HepG2 (cell line): Measurements from ENCODE around the gene IGF1. TPM values are rescaled to one million over a fixed set of nuclear protein-coding genes. Genes with fewer than 3 reads are reported as not detected.

ENCODE experiments used
- ATAC-seq: fragments of 200-7000 bp; cut with Tn5 transposase; 3 replicates; pipeline ENCODE4 v1.9.1; 2020; ENCODE audit warnings: mild to moderate bottlenecking, moderate library complexity
- BruUV-seq: library from RNA; stranded (reverse); fragments of 400-500 nt; replicated peaks from 2 replicates; lab custom pipeline; 2021; lab: Mats Ljungman, UMichigan
- CTCF ChIA-PET: fragments of 300-600 bp; formaldehyde crosslinking; extraction: SDS; loops from one replicate; lab custom pipeline; 2021; ENCODE audit warnings: low total read pairs, inconsistent platforms, low intra/inter-chr PET ratio; lab: Yijun Ruan, JAX
- POLR2A ChIA-PET: fragments of 350-600 bp; sonication (Branson Sonifier 250); formaldehyde crosslinking; loops from one replicate; lab custom pipeline; 2020; ENCODE audit warnings: antibody characterized with exemption, inconsistent platforms; lab: Yijun Ruan, JAX
- DNase-seq: peaks from one replicate; pipeline ENCODE4 v3.0.0-alpha.2; 2015; ENCODE audit warnings: low spot score
- FAIRE-seq: peaks from 3 replicates; lab custom pipeline; 2011; peaks lifted over from hg19 to GRCh38; lab: Jason Lieb, UNC
- H2AFZ ChIP-seq: one replicate; pipeline ENCODE4 v1.6.1; 2011; ENCODE audit warnings: low read length, inconsistent platforms
- H3K27ac ChIP-seq: fragments of 300-600 bp; 3 replicates; pipeline ENCODE4 v1.8.0; 2011; ENCODE audit warnings: mixed run types, mild to moderate bottlenecking, mixed read lengths, low read length, inconsistent platforms; ENCODE audit not compliant: insufficient read depth; ENCODE audit errors: extremely low read length
- H3K27me3 ChIP-seq, 2 experiments: fragments of 200-600 bp in 1 of 2; 2 replicates in 1 of 2; 3 replicates in 1 of 2; pipeline versions ENCODE4 v1.6.0 to v1.8.0; 2011; ENCODE audit warnings: low read length in 2 of 2, mild to moderate bottlenecking in 2 of 2, moderate library complexity in 2 of 2, inconsistent platforms in 1 of 2; ENCODE audit not compliant: insufficient read depth in 2 of 2, control insufficient read depth in 1 of 2
- H3K36me3 ChIP-seq, 2 experiments: fragments of 200-600 bp in 1 of 2; replicated peaks in 1 of 2; 2 replicates in 1 of 2; 3 replicates in 1 of 2; pipeline versions ENCODE4 v1.5.1 to v1.8.0; 2011; ENCODE audit warnings: low read length in 2 of 2, inconsistent platforms in 1 of 2; ENCODE audit not compliant: insufficient read depth in 2 of 2, control insufficient read depth in 1 of 2
- H3K4me1 ChIP-seq: 2 replicates; pipeline ENCODE4 v1.5.1; 2012; ENCODE audit warnings: low read length, inconsistent platforms; ENCODE audit not compliant: insufficient read depth
- H3K4me2 ChIP-seq: 2 replicates; pipeline ENCODE4 v1.6.0; 2011; ENCODE audit warnings: low read depth, low read length, inconsistent platforms
- H3K4me3 ChIP-seq, 3 experiments: fragments of 200-600 bp in 1 of 3; sonication (generic), shearing (Covaris generic) in 1 of 3; replicated peaks in 1 of 3; 2 replicates each; pipeline ENCODE4 v1.5.1; 2011 to 2016; ENCODE audit warnings: low read length in 3 of 3, inconsistent platforms in 2 of 3, low read depth in 2 of 3, mild to moderate bottlenecking in 2 of 3, control low read depth in 1 of 3, mixed read lengths in 1 of 3; ENCODE audit not compliant: insufficient read depth in 1 of 3
- H3K79me2 ChIP-seq: one replicate; pipeline ENCODE4 v1.6.1; 2011; ENCODE audit warnings: low read length, inconsistent platforms; ENCODE audit not compliant: insufficient read depth
- H3K9ac ChIP-seq: 2 replicates; pipeline ENCODE4 v1.6.0; 2011; ENCODE audit warnings: mild to moderate bottlenecking, low read depth, low read length, inconsistent platforms; ENCODE audit not compliant: insufficient read depth
- H3K9me3 ChIP-seq: 2 replicates; pipeline ENCODE4 v1.5.1; 2012; ENCODE audit warnings: mild to moderate bottlenecking, low read length
- H4K20me1 ChIP-seq: 2 replicates; pipeline ENCODE4 v1.6.0; 2011; ENCODE audit warnings: inconsistent platforms, mild to moderate bottlenecking, low read length, moderate library complexity; ENCODE audit not compliant: insufficient read depth
- KDM1A ChIP-seq: IDR thresholded peaks from 2 replicates; pipeline ENCODE4 v1.6.1; 2016; ENCODE audit warnings: missing compliant biosample characterization
- MAFG ChIP-seq: sonication (generic); formaldehyde crosslinking; IDR thresholded peaks from 2 replicates; pipeline ENCODE4 v1.5.1; 2020; ENCODE audit warnings: mild to moderate bottlenecking, missing genetic modification reagents
- STAG1 ChIP-seq: sonication (generic); formaldehyde crosslinking; IDR thresholded peaks from 2 replicates; pipeline ENCODE4 v1.4.0; 2020; ENCODE audit warnings: missing genetic modification reagents
- ZNF333 ChIP-seq: sonication (generic); formaldehyde crosslinking; IDR thresholded peaks from 2 replicates; pipeline ENCODE4 v1.4.0; 2020; ENCODE audit warnings: mild to moderate bottlenecking, missing genetic modification reagents, borderline replicate concordance
- ZNF614 ChIP-seq: IDR thresholded peaks from 2 replicates; pipeline ENCODE4 v1.6.1; 2018; ENCODE audit warnings: missing biosample characterization, missing genetic modification reagents, inconsistent platforms, borderline replicate concordance
- WGBS: methylation state at CpG from one replicate; pipeline ENCODE4 v1.1.6; 2017; ENCODE audit warnings: low lambda C conversion rate; 5-methylcytosine and 5-hydroxymethylcytosine counted together
- in situ Hi-C: cut with HindIII; loops from 2 replicates; pipeline ENCODE4 v1.10.0; 2017; ENCODE audit warnings: low pct_unique_long_range_greater_than_20kb; ENCODE audit not compliant: extremely low pct_ligation_motif_present
- intact Hi-C: fragments of 100-400 bp; cut with micrococcal nuclease; formaldehyde crosslinking; loops from one replicate; pipeline ENCODE4 v1.10.0; 2022; ENCODE audit not compliant: unreplicated experiment
- polyA plus RNA-seq, 8 experiments: library from polyadenylated mRNA; depleted of rRNA in 3 of 8; stranded (reverse) in 7 of 8; unstranded in 1 of 8; fragments of >200 nt; fragmentation: Illumina TruSeq in 4 of 8; extraction: Trizol in 4 of 8; gene quantifications; 2 replicates each; pipeline versions ENCODE4 v1.2.1 to v1.2.3, GENCODE V29; 2011 to 2016; ENCODE audit warnings: low read depth in 4 of 8, missing spikeins in 1 of 8, mixed read lengths in 1 of 8; ENCODE audit not compliant: insufficient read depth in 1 of 8
- total RNA-seq, 5 experiments: library from RNA; depleted of rRNA; stranded (reverse); fragments of >200 nt; fragmentation: Illumina TruSeq; extraction: Trizol; gene quantifications; 2 replicates each; pipeline ENCODE4 v1.2.3, GENCODE V29; 2016; ENCODE audit warnings: low read depth in 1 of 5

The IGF1 gene
- total and polyA plus RNA-seq, 2 of the 13 experiments (the other 11 are each of a cell fraction or from before 2014, with no cell fraction given) = not detected

- CTCF ChIA-PET = no interaction called here
- H4K20me1 ChIP-seq = no peaks in the 10 kb centered on the region
Observed at GRCh38 chr12:102350070-102350469, 130.3 kb downstream of the IGF1 start.

GRCh38 chr12:102349079-102349478, 131.3 kb downstream of the IGF1 start:
- ATAC-seq = no peak
- H3K4me3 ChIP-seq = no peak overlapping the region
- H3K27ac ChIP-seq = no peak overlapping the region
- CTCF ChIA-PET = no interaction called here
- no peak overlapping the region for H3K4me2 ChIP-seq
- no peak overlapping the region for H2AFZ ChIP-seq
- no peak for TF ChIP-seq ZNF333
- TF ChIP-seq MAFG = no peak
- no peak for TF ChIP-seq KDM1A (CRISPR knock-in tag)
- no peak overlapping the region for H3K9ac ChIP-seq
- WGBS = 2% methylated on average over 2 of the region's 2 CpGs
- peaks cover 2% of the 10 kb centered on the region for H3K4me1 ChIP-seq
- POLR2A ChIA-PET = no interaction called here
- no peaks in the 10 kb centered on the region for H3K79me2 ChIP-seq
- no peak for DNase-seq
- no peaks in the 10 kb centered on the region for H3K27me3 ChIP-seq
- intact Hi-C loops = no loop called here
- H4K20me1 ChIP-seq = no peaks in the 10 kb centered on the region
- H3K36me3 ChIP-seq = no peaks in the 10 kb centered on the region
- BruUV-seq = no TSS peak
- H3K9me3 ChIP-seq = peaks cover 8% of the 10 kb centered on the region
- FAIRE-seq = no peak
- in situ Hi-C loops = no loop called here

More at GRCh38 chr12:102350070-102350469, 130.3 kb downstream of the IGF1 start:
- peaks cover 17% of the 10 kb centered on the region for H3K9me3 ChIP-seq
- no peaks in the 10 kb centered on the region for H3K79me2 ChIP-seq
- POLR2A ChIA-PET = no interaction called here
- TF ChIP-seq STAG1 (no peak), ZNF614 (no peak)
- no peak overlapping the region for H3K4me2 ChIP-seq
- FAIRE-seq (no peak), DNase-seq (no peak), ATAC-seq (no peak)
- H2AFZ ChIP-seq = no peak overlapping the region
- BruUV-seq = no TSS peak
- intact Hi-C loops (no loop called here), in situ Hi-C loops (no loop called here)
- H3K27ac ChIP-seq = no peak overlapping the region
- no peak overlapping the region for H3K9ac ChIP-seq
- no peaks in the 10 kb centered on the region for H3K4me1 ChIP-seq
- no peak overlapping the region for H3K4me3 ChIP-seq
- no peaks in the 10 kb centered on the region for H3K36me3 ChIP-seq
- H3K27me3 ChIP-seq = no peaks in the 10 kb centered on the region
- WGBS = 17% methylated on average over 1 of the region's 1 CpG
